HG02610 (cell line): ENCODE measurements around the gene RRBP1.

ENCODE experiments used
- ATAC-seq: cut with Tn5 transposase; IDR thresholded peaks from one replicate; pipeline ENCODE4 v1.9.1; 2021; ENCODE audit warnings: mild to moderate bottlenecking, moderate library complexity; ENCODE audit not compliant: unreplicated experiment

The RRBP1 gene

DNA sequence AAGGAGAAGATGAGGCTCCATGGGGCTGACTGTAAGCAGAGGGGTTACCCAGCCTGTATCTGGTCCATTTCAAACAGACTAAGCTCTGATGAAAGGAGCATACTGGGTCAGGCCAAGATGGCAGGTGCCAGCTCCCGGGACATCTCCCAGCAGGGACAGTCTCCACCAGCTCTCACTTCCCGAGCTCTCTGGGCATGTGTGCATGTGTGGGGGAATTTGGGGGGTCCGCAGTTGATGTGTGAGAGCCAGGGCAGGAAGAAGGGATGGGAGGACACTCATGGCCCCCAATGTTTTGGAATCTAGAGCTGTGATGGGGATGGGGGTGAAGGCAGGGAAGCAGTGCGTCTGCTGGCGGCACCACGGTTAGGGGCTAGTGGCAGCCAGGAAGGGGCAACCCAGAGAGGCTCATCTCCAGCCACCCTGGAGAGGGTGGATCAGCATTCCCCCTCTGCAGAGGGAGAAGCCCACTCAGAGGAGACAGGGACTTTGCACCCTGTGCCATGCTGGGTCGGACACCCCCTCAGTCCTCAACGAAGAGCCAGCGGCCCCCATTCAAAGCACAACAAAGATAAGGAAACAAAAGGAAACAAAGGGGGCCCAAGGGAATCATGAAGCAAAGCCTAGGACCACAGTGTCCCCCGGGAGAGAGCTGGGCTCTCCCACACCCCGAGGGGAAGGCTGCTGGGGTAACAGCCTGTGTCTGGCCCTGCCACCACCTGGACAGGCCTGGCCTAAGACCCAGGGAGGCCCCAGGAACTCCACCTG is 59.8 kb downstream of the RRBP1 start:
- ATAC-seq, result no peak

DNA sequence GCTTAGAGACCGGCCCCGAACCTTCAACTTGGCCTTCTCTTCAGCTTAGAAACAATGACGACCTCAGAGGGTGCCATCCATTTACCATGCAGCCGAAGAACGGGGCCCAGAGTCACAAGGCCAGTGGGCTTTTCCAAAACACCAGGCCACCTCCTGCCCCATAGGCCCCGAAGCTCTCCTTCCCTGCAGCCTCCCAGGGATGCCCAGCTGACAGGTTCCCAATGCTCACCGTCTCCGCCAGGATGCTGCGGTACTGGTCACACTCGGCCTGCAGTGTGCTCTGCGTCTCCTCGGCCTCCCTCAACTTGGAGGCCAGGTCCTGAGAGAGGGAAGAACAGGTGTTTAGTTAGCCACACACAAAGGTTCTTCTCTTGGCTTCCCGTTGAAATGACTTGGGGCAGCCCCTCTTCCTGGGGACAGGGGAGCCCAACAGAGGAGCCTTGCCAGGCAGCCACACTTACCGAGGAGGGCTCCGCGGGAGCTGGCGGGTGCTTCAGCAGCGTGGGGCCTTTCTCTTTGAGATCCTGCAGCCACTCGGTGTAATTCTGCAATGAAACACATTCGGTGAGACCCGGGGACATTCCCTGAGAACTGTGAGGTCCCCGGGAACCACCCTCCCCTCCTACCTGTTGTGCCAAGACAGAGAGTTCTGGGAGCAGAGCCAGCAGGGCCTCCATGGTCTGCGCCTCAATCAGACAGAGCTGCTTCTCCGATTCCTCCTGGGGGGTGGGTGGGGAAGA is 60.6 kb downstream of the RRBP1 start:
- no peak for ATAC-seq

DNA sequence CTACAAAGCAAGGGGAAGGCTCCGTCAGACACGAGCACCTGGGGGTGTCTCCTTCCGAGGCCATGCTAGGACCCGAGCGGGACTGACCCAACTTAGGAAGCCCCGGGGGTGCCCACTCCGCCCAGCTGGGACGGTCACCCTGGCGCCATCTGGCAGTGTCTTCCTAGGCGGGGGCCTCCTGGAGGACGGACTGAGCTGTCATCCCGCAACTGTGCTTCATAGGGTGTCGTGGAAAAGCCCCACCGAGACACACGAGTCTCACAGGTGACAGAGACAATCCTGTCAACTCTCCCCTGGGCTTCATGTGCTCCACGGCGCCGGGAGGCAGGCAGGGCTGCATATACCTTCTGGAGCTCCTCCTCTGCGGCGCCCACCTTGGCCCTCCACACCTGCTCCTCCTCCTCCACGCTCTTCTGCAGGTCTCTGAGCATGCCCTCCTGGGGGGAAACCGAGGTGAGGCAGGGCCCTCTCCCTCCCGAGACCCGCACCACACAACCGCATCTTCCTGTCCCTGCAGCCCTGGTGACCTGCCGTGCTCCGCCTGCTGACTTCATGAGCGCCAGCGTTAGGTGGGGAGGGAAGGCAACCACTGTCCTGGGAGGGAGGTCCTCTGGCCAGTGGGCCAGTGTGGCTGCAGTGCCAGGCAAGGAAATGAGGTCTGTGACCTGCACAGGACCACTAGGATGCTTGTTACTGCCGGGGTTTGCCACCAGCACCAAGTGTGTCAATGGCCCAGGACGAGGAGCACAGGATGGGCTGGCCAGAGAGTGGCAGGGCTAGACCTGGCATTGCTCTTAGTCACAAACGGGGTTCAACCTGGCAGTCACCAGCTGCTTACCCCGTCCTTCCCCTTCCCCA is 61.4 kb downstream of the RRBP1 start:
- no peak for ATAC-seq

DNA sequence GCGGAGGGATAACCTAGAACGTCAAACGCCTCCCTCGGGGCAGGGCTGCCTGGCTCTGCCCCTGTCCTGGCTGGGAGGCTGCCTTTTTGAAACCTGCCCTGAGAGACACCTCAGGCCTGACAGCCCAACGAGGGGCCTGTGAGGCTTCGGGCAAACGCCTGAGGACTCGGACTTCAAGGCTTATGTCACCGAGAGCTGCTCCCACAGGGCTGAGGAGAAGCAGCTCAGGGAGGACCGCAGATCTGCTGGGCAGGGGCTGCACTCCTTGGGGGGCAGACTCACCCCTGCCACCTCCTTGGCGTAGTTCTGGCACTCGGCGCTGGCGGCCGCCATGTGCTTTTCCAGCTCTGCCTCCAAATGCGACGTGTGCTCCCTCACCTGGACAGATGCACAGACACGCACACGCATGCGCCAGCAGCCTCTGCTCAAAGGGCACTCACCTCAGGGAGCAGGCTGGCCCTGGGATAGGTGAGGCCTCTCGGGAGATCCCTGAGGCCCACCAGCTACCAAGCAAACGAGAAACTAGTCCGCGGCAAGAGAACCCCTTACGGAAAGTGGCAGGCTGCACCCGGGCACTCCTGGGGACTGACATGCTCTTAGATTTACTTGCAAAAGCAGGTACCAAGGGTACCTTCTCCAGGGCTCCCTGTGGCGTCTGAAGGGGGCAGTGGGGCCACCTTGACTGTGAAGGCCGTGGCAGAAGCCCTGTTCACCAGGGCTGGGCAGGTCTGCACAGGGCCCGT is 62.5 kb downstream of the RRBP1 start:
- no peak for ATAC-seq

DNA sequence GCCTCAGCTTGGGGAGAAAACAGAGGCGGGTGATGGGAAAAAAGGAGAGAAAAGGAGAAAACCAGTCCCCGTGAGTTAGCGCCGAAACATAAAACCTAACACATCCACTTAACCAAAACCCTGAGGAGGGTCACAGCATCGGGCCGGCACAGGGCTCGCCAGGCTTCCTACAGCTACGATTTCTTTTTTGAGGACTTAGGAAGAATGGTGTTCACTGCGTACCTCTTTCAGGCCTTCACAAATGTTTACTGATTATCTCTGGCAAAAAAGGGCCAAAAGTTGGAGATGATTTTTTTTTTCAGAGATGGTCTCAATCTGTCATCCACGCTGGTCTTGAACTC is 63.4 kb downstream of the RRBP1 start:
- ATAC-seq, result no peak

DNA sequence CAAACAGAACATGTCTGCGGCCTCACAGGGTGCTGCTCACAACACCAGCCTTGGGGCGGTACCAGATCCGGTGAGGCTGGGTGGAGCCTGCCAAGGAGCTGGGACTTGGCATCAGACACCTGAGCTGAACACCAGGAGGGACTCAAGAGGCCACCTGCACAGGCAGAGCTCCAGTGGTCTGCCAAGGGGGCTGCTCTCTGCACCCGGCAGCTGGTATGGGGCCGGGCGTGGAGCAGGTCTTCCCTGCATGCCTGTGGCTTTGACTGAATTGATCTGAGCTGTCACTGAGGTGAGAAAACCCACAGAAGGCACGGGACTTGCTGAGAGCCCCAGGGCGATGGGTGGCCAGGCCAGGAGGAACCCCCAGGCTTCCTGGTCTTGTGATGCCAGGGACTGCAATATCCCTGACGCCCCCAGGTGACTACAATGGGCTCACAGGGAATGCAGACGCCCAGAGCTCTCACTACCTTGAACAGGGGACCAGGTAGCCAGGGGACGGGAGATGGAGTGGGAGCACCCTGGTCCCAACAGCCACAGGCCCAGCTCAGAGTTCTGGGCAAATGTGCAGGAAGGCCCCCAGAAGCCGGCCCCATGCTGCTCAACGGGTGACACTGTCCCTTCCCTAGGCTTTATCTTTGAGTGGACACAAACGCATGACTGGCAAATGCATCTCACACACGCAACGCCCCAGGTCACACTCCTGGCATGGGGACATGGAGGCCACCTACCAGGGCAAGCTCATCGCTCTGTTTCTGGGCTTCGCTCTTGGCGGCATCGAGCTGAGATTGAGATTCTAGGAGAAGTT is 64.0 kb downstream of the RRBP1 start:
- ATAC-seq, result no peak

DNA sequence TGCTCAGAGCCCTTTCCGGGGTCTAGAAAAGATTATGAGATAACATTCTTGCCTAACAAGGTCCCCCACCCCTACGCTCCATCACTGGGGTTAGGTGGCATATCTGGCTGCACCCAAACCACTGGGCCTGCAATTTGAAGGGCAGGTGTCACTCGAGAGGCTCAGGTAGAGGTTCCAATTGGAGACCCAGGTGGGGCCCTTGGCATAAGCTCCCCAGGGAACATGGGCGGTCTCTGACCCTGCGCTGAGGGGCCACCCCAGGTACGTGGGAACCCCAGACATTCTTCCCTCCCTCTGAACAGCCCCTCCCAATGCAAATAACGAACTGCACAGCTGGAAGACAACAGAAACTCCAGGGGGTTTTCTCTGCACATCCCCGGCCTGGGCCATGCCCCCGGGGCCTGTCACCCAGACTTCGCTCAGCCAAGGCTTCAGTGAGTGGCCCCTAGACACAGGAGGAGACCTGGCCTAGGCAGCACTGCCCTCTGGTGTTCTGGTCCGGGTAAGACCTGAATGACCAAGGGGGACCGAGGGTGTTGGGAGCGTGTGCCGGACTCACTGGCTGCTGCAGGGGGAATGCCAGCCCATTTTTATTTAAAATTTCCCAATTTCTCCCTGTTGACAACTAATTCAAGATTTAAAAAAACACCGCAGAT is 64.7 kb downstream of the RRBP1 start:
- no peak for ATAC-seq

DNA sequence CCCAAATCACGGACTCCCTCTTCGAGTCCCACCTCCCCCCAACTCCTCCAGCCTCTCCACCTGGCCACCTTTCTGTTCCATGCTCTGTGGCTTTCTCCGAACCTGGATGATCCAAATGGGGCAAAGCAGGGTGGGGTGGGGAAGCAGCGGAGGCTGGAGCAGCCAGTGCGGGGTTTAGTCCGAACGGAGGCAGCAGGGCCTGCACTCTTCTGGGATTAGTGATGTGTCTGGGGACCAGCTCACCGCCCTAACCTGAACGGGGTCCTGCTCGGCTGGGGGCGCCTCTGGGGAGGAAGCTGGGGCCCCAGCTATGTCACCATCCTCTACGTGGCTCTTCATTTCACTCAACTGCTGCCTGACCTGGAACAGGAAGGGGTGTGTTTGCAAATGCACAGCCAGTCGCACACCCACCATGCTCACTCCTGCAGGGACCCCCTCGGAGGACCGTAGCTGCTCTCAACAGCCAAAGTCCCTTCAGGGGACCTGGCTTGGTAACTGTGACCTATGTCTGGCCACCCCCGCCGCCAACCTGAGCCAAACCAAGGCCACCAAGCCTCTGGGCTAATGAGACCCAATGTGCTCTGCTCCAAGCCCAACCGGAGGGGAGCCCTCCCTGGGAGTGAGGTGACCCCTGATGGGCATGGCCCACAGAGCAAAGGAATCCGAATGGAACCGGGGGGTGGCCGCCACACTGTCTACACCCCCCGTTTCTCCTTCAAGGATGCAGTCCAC is 65.4 kb downstream of the RRBP1 start:
- ATAC-seq, result no peak

DNA sequence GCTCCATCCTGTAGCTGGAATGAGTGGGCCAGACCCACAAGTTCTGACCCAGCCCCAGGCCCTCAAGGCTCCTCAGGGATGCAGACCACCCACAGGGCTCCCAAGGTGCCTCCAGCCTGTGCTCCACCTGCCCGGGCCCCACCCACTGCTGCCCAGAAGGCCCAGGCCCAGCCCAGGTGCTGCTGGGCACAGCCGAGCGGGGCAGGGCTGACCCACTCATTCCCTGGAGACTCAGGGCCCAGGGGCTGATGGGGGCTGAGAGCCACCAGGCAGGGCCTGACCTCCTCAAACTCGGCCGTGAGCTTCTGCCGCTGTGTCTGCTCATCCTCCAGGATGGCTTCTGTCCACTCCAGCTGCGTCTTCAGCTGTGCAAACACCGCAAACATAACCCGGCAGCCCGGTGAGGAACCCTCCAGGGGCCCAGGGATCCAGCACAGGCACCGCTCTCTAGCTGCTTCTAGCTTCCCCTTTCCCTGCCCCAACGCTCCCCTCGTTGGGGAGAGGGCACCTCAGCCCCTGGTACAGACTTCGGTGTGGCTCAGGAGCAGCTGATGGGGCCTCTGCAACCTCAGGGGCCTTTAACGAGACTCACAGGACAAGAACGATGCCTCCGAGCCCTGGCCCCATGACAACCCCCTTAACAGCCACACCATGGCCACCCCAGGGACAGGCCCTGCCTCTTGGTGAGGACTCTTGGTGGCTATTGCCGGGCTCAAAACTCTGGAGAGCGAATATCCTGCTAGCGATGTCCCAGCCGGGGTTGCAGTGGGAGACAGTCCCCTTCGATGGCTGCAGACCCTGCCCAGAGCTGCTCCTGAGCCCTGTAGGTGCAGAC is 66.2 kb downstream of the RRBP1 start:
- ATAC-seq, result no peak

DNA sequence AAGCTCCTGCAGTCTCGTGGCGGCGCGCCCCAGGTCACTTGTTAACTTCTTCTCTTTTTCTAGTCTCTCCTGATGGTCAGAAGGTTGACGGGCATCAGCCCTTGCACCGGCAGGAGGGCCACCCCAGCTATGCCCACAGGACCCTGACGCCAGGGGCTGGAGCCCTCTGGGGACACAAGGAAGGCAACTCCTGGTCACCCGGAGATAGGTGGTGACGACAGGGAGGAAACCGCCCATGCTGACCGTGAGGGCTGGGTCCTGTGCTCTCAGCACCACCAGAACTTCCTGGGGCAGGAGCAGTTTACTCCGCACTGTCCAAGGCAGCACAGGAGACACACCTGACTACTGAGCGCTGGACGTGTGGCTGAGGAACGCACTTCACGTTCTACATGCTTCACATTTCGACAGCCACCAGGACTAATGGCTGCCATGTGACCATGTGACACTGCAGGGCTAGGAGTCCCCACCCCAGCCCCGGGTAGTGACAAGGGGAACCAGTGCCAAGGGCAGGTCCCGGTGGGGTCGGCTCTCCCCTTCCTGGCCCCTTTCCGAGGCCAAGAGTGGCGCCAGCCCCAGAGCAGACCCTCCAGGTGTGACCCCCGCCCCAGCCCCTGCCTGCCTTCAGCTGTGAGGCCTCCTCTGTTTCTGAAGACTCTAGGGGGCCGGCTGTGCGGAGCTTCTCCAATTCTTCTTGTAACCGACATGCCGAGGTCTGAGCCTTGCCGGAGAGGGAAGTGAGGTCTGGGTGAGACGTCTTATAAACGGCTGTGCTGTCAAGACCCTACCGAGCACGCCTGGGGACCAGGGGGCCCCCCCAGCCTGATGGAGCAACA is 67.0 kb downstream of the RRBP1 start:
- ATAC-seq, result no peak

DNA sequence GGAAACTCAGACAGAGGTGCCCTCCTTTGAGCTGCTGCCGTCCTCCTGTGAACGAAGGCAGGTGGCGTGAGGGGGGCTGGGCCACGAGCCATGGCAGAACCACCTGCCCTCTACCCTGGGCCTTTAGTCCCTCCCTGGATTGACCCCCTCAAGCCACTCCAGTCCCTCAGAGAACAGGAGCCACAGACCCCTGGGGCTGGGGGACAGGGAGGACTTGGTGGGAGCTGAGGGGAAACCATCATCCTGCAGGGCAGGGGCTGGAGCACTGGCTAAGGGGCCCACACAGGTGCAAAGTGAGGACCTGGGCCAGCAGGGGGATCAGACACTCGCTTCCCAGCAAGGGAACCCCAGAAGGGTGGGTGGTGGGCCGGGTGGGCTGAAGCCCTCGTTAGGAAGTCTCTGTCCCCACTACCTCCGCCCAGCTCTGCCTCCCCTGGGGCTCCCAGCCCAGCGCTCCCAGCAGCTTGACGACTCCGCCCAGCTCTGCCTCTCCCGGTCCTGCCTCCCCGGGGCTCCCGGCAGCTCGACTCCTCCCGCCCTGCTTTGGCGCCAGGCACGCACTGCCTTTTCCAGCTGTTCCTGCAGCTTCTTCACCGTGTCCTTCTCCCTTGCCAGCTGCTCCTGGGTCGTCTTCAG is 67.7 kb downstream of the RRBP1 start:
- ATAC-seq, result no peak

DNA sequence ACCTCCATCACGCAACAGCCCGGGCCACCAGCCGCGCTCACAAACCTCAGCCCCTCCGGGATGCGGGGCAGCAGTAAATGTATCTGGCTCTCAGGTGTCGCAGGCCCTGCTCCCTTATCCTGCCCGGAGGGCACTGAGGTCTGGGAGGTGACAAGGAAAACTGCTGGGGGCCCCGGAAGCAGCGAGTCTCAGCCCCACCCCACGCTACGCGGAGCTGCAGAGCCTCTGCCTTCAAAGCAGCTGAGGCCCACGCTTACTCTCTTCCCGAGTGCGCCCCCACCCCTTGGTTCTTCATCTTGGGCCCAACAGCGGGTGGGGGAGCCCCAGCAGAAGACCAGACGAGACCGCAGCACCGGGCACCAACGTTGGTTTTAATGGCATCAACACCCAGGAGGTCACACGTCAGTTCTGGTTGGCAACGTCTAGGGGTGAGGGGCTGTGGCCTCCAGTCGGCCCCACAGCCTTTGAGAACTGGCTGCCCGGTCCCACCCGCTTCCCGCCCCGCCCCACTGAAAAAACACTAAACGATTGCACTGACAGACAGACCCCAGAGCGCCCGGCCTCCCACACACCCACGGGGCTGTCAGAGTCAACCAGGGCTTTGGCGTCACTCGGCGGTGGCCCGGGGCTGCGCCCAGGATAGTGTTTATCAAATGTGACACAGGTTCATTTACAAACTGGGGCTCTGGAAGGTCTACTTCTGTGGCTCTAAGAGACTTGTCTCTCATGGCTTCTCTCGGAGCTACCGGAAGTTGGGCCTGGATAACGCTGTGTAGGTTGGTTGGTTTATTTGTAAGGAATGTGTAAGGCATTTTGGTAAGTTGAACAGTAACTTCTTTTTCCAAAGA is 68.5 kb downstream of the RRBP1 start:
- no peak for ATAC-seq

DNA sequence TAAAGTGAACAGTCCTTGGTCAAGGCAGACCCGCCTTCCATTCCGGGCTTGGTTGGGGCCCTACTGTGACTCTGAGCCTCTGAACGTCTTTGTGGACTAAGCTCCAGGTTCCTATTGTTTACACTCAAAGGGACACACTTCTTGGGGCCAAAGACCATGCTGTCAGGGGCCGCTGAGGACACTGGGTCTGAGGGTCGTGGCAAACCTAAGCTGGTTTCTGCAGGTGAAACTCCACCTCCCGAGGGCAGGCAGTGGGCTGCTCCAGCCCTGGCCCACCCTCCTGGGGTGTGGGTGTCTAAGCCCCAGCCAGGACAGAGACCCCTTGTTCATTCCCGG is 69.1 kb downstream of the RRBP1 start:
- ATAC-seq, result no peak

DNA sequence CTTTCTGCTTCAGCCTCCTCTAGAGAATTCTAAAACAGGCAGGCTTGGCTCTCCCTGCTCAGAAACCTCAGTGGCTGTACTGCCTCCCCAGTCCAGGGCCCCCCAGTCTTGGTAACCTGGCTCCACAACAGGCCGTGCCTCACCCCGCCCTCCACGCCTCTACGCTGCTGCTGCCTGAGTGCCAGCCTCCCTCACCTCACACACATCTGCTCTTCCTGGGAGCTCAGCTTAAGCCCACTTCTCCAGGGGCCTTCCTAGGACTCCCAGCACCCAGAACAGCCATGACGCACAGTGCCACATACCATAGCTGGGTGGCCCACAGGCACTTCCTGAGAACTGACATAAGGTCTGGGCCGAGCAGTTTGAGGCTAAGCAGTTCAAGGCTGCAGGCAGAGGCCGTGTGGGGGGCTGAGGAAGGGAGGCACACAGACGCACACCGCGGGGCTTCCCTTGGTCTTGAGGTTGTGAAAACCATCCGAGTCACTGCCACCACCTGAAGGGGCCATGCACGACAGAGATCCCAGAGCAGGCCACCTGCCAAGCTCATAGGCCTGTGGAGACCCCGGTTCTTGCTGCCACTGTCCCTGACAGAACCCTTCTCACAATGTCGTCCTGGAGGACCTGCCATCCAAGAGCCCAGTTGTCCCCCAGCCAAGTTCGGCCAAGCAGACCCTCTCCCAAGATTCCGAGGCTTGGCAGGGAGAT is 69.6 kb downstream of the RRBP1 start:
- ATAC-seq, result no peak

DNA sequence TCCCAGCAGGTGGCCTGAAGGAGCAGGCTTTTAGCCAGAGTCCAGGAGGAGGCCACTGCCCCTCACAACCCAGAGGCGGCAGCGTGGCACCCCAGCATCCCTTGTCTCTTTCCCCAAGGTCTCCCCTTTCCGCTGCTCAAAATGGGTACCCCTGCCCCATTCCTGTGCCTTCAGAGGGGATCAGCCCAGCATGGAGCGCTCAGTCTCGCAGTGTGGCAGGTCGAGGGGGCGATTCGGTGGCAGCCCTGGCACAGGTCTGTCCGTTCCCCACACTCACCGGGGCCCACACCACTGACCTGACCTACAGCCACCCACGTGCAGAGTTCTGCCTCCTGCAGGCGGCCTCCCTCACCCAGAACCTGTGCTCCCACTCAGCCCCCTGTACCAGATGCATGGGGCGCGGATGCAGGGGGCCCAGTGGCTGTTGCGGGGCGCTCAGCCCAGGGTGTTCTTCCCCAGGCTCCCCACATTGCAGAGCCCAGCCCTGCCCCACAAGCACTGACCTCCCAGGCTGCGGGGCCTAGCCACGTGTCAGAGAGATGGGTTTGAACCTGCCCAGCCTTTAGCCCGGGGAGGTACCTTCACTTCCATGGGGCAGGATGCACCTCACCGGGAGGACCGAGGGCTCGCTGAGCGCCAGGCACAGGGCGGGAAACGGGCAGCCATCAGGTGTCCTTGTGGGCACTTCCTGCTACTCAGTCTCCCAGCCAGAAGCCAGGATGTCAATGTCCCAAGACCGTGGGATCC is 70.3 kb downstream of the RRBP1 start:
- no peak for ATAC-seq
